Caco-2 (cell line): ENCODE data around the gene TMEM255B. TPM values are rescaled to one million over a fixed set of nuclear protein-coding genes. Genes with fewer than 3 reads are reported as not detected.

ENCODE experiments used
- BruUV-seq: library from RNA; stranded (reverse); fragments of 400-500 nt; replicated peaks from 2 replicates; lab custom pipeline; 2021; lab: Mats Ljungman, UMichigan
- CTCF ChIA-PET: fragments of 300-600 bp; sonication (Branson Sonifier 250); formaldehyde crosslinking; loops from one replicate; lab custom pipeline; 2022; ENCODE audit warnings: antibody characterized with exemption; lab: Charles Lee
- POLR2A ChIA-PET: fragments of 300-600 bp; sonication (Branson Sonifier 250); formaldehyde crosslinking; loops from one replicate; lab custom pipeline; 2022; ENCODE audit warnings: antibody characterized with exemption; lab: Charles Lee
- DNase-seq, 2 experiments: peaks; one replicate each; pipeline versions ENCODE4 v3.0.0 to v3.0.0-alpha.2; 2020 to 2022
- H3K27me3 ChIP-seq: replicated peaks from 2 replicates; pipeline ENCODE4 v1.6.0; 2011; ENCODE audit warnings: low read length; ENCODE audit not compliant: control insufficient read depth, insufficient read depth
- H3K36me3 ChIP-seq: 2 replicates; pipeline ENCODE4 v1.5.1; 2011; ENCODE audit warnings: low read length; ENCODE audit not compliant: control insufficient read depth, insufficient read depth
- H3K4me1 ChIP-seq: fragments of 250-450 bp; sonication (Bioruptor Pico); 2 replicates; pipeline ENCODE4 v1.5.1; 2020; ENCODE audit warnings: mild to moderate bottlenecking
- H3K4me3 ChIP-seq: 2 replicates; pipeline ENCODE4 v1.5.1; 2011; ENCODE audit warnings: low read depth, mild to moderate bottlenecking, control low read depth, low read length
- H3K9me3 ChIP-seq: fragments of 250-450 bp; sonication (Bioruptor Pico); 2 replicates; pipeline ENCODE4 v1.5.1; 2020; ENCODE audit warnings: mild to moderate bottlenecking, moderate library complexity
- H3K27ac Mint-ChIP-seq: one replicate; pipeline ENCODE4 v1.8.0; 2022; ENCODE audit warnings: mixed read lengths; ENCODE audit not compliant: unreplicated experiment
- H3K27me3 Mint-ChIP-seq: one replicate; pipeline ENCODE4 v1.8.0; 2022; ENCODE audit warnings: mixed read lengths; ENCODE audit not compliant: insufficient read depth, unreplicated experiment
- H3K36me3 Mint-ChIP-seq: one replicate; pipeline ENCODE4 v1.8.0; 2022; ENCODE audit warnings: mild to moderate bottlenecking, mixed read lengths; ENCODE audit not compliant: insufficient read depth, unreplicated experiment
- H3K4me1 Mint-ChIP-seq: one replicate; pipeline ENCODE4 v1.8.0; 2022; ENCODE audit warnings: low read depth, mixed read lengths; ENCODE audit not compliant: unreplicated experiment
- H3K4me3 Mint-ChIP-seq: one replicate; pipeline ENCODE4 v1.8.0; 2022; ENCODE audit warnings: mild to moderate bottlenecking, moderate library complexity, mixed read lengths; ENCODE audit not compliant: unreplicated experiment
- H3K9me3 Mint-ChIP-seq: one replicate; pipeline ENCODE4 v1.8.0; 2022; ENCODE audit warnings: mixed read lengths; ENCODE audit not compliant: unreplicated experiment
- CTCF ChIP-seq, 2 experiments: fragments of 200-600 bp in 1 of 2; IDR thresholded peaks; 1 replicate in 1 of 2; 2 replicates in 1 of 2; pipeline versions ENCODE4 v1.5.1 to v1.8.0; 2011 to 2022; ENCODE audit warnings: antibody characterized with exemption in 1 of 2, control low read depth in 1 of 2, inconsistent platforms in 1 of 2, low read depth in 1 of 2, low read length in 1 of 2, mild to moderate bottlenecking in 1 of 2, moderate library complexity in 1 of 2; ENCODE audit not compliant: insufficient read depth in 1 of 2, severe bottlenecking in 1 of 2, unreplicated experiment in 1 of 2
- intact Hi-C: fragments of 100-400 bp; cut with micrococcal nuclease; formaldehyde crosslinking; loops from one replicate; pipeline ENCODE4 v1.10.0; 2022; ENCODE audit not compliant: unreplicated experiment
- total RNA-seq: library from RNA; stranded (reverse); gene quantifications from 2 replicates; pipeline ENCODE4 v1.2.3, GENCODE V29; 2022

TMEM255B gene
- total RNA-seq, 1 experiment from 2014 or later: 0.82 TPM

GRCh38 chr13:113850722-113851479, 91.9 kb downstream of the TMEM255B start:
- intact Hi-C loops: no loop called here
- Mint-ChIP-seq H3K4me1 (peaks cover 9% of the 10 kb centered on the region), H3K27me3 (no peaks in the 10 kb centered on the region), H3K9me3 (no peaks in the 10 kb centered on the region), H3K4me3 (no peak overlapping the region), H3K36me3 (no peaks in the 10 kb centered on the region), H3K27ac (no peak overlapping the region)
- no peaks in the 10 kb centered on the region for H3K9me3 ChIP-seq
- H3K36me3 ChIP-seq: no peaks in the 10 kb centered on the region; the same call in none of the 2 replicates
- no peaks in the 10 kb centered on the region for H3K27me3 ChIP-seq
- CTCF ChIA-PET: no interaction called here
- no peak for DNase-seq
- POLR2A ChIA-PET: no interaction called here
- TF ChIP-seq CTCF (IDR thresholded peaks at IDR 0.05; ENCODE audit: insufficient read depth in 1 of 2, low read depth in 1 of 2, low read length in 1 of 2, severe bottlenecking in 1 of 2, unreplicated experiment in 1 of 2): no peak
- peaks cover 16% of the 10 kb centered on the region; the same call in 1 of the 2 replicates for H3K4me1 ChIP-seq
- no TSS peak for BruUV-seq
- H3K4me3 ChIP-seq: no peak overlapping the region

GRCh38 chr13:113851480-113851803, 92.4 kb downstream of the TMEM255B start:
- H3K4me3 Mint-ChIP-seq: no peak overlapping the region
- no peaks in the 10 kb centered on the region for H3K9me3 ChIP-seq
- peaks cover 16% of the 10 kb centered on the region; the same call in 1 of the 2 replicates for H3K4me1 ChIP-seq
- H3K4me1 Mint-ChIP-seq: peaks cover 9% of the 10 kb centered on the region
- no peaks in the 10 kb centered on the region for H3K27me3 Mint-ChIP-seq
- H3K27ac Mint-ChIP-seq: no peak overlapping the region
- no peak for DNase-seq
- POLR2A ChIA-PET: no interaction called here
- no peak for TF ChIP-seq CTCF (IDR thresholded peaks at IDR 0.05; ENCODE audit: insufficient read depth in 1 of 2, low read depth in 1 of 2, low read length in 1 of 2, severe bottlenecking in 1 of 2, unreplicated experiment in 1 of 2)
- no peaks in the 10 kb centered on the region for H3K27me3 ChIP-seq
- no peaks in the 10 kb centered on the region for H3K9me3 Mint-ChIP-seq
- no peak overlapping the region for H3K4me3 ChIP-seq
- no peaks in the 10 kb centered on the region for H3K36me3 Mint-ChIP-seq
- CTCF ChIA-PET: no interaction called here
- no peaks in the 10 kb centered on the region; the same call in none of the 2 replicates for H3K36me3 ChIP-seq
- BruUV-seq: no TSS peak
- intact Hi-C loops: no loop called here

GRCh38 chr13:113851826-113852535, 93.0 kb downstream of the TMEM255B start:
- no peaks in the 10 kb centered on the region for H3K27me3 ChIP-seq
- BruUV-seq: no TSS peak
- CTCF ChIA-PET: no interaction called here
- H3K9me3 ChIP-seq: no peaks in the 10 kb centered on the region
- TF ChIP-seq CTCF (IDR thresholded peaks at IDR 0.05; ENCODE audit: insufficient read depth in 1 of 2, low read depth in 1 of 2, low read length in 1 of 2, severe bottlenecking in 1 of 2, unreplicated experiment in 1 of 2): no peak
- no peak for DNase-seq
- peaks cover 16% of the 10 kb centered on the region; the same call in 1 of the 2 replicates for H3K4me1 ChIP-seq
- H3K36me3 ChIP-seq: no peaks in the 10 kb centered on the region; the same call in none of the 2 replicates
- H3K4me3 ChIP-seq: no peak overlapping the region
- POLR2A ChIA-PET: no interaction called here
- Mint-ChIP-seq H3K4me1 (peaks cover 9% of the 10 kb centered on the region), H3K27ac (no peak overlapping the region), H3K36me3 (no peaks in the 10 kb centered on the region), H3K9me3 (no peaks in the 10 kb centered on the region), H3K4me3 (no peak overlapping the region), H3K27me3 (no peaks in the 10 kb centered on the region)
- intact Hi-C loops: no loop called here
